HEK293 (cell line): Measurements from ENCODE around the gene GALNT9.

Experiments used
- CTCF ChIA-PET: fragments of 350-600 bp; formaldehyde crosslinking; extraction: SDS; loops from one replicate; lab custom pipeline; 2021; ENCODE audit warnings: antibody characterized with exemption; lab: Yijun Ruan, JAX
- POLR2A ChIA-PET: fragments of 300-600 bp; formaldehyde crosslinking; extraction: SDS; loops from one replicate; lab custom pipeline; 2020; ENCODE audit warnings: antibody characterized with exemption, inconsistent platforms; lab: Yijun Ruan, JAX
- H3K27ac ChIP-seq: fragments of 200-500 bp; sonication (Bioruptor generic); 2 replicates; pipeline ENCODE4 v1.5.1; 2014; ENCODE audit warnings: low read depth, low read length, control low read depth, inconsistent platforms; ENCODE audit errors: extremely low read depth
- H3K36me3 ChIP-seq, 2 experiments: fragments of 200-500 bp in 1 of 2; sonication (Bioruptor generic) in 1 of 2; 1 replicate in 1 of 2; 2 replicates in 1 of 2; pipeline ENCODE4 v1.5.1; 2014 to 2017; ENCODE audit warnings: inconsistent platforms in 2 of 2, low read length in 2 of 2; ENCODE audit not compliant: control insufficient read depth in 2 of 2, insufficient read depth in 1 of 2
- H3K4me1 ChIP-seq: fragments of 200-500 bp; sonication (Bioruptor generic); 2 replicates; pipeline ENCODE4 v1.5.1; 2014; ENCODE audit warnings: mild to moderate bottlenecking, low read length, inconsistent platforms; ENCODE audit not compliant: control insufficient read depth, insufficient read depth
- H3K4me3 ChIP-seq: 2 replicates; pipeline ENCODE4 v1.5.1; 2011; ENCODE audit warnings: low read depth, mild to moderate bottlenecking, control low read depth, low read length, moderate library complexity
- H3K9me3 ChIP-seq: fragments of 200-500 bp; sonication (Bioruptor generic); 2 replicates; pipeline ENCODE4 v1.5.1; 2014; ENCODE audit warnings: low read depth, low read length, inconsistent platforms; ENCODE audit not compliant: control insufficient read depth, insufficient read depth
- BCL11A ChIP-seq: fragments of 450-650 bp; formaldehyde crosslinking; IDR thresholded peaks from 2 replicates; pipeline ENCODE4 v1.5.1; 2016; ENCODE audit warnings: low read depth, missing biosample characterization, missing genetic modification characterization
- GFI1B ChIP-seq: fragments of 450-650 bp; formaldehyde crosslinking; IDR thresholded peaks from 2 replicates; pipeline ENCODE4 v1.5.1; 2016; ENCODE audit warnings: missing biosample characterization, missing genetic modification characterization
- GLIS2 ChIP-seq: fragments of 450-650 bp; formaldehyde crosslinking; IDR thresholded peaks from 2 replicates; pipeline ENCODE4 v1.5.1; 2016; ENCODE audit warnings: missing biosample characterization, missing genetic modification characterization
- HOXC10 ChIP-seq: sonication (generic); formaldehyde crosslinking; IDR thresholded peaks from 2 replicates; pipeline ENCODE4 v1.8.1; 2023; ENCODE audit warnings: mild to moderate bottlenecking, missing genetic modification reagents
- KLF16 ChIP-seq: fragments of 450-650 bp; formaldehyde crosslinking; IDR thresholded peaks from 2 replicates; pipeline ENCODE4 v1.5.1; 2017; ENCODE audit warnings: missing biosample characterization, missing genetic modification characterization
- MEIS1 ChIP-seq: sonication (generic); formaldehyde crosslinking; IDR thresholded peaks from 2 replicates; pipeline ENCODE4 v1.8.1; 2022; ENCODE audit warnings: missing genetic modification reagents, mild to moderate bottlenecking, borderline replicate concordance
- MYNN ChIP-seq: fragments of 450-650 bp; formaldehyde crosslinking; IDR thresholded peaks from 2 replicates; pipeline ENCODE4 v1.5.1; 2016; ENCODE audit warnings: missing biosample characterization, missing genetic modification characterization, borderline replicate concordance
- MZF1 ChIP-seq: fragments of 450-650 bp; formaldehyde crosslinking; IDR thresholded peaks from 2 replicates; pipeline ENCODE4 v1.5.1; 2017; ENCODE audit warnings: missing biosample characterization, missing genetic modification characterization, borderline replicate concordance
- SP2 ChIP-seq: fragments of 450-650 bp; formaldehyde crosslinking; IDR thresholded peaks from 2 replicates; pipeline ENCODE4 v1.5.1; 2016; ENCODE audit warnings: missing biosample characterization, missing genetic modification characterization
- TCF7L2 ChIP-seq: IDR thresholded peaks from 2 replicates; pipeline ENCODE4 v1.6.1; 2011; ENCODE audit warnings: low read depth, mild to moderate bottlenecking, inconsistent platforms, low read length, moderate library complexity, borderline replicate concordance
- TRIM28 ChIP-seq: IDR thresholded peaks from 2 replicates; pipeline ENCODE4 v1.6.1; 2011; ENCODE audit warnings: low read length, control low read depth, borderline replicate concordance
- YY2 ChIP-seq: fragments of 450-650 bp; formaldehyde crosslinking; IDR thresholded peaks from 2 replicates; pipeline ENCODE4 v1.5.1; 2016; ENCODE audit warnings: missing biosample characterization, missing genetic modification characterization
- ZBTB11 ChIP-seq: fragments of 450-650 bp; formaldehyde crosslinking; conservative IDR thresholded peaks from 2 replicates; pipeline ENCODE4 v1.5.1; 2016; ENCODE audit warnings: low read depth, missing biosample characterization, missing genetic modification characterization
- ZBTB20 ChIP-seq: fragments of 450-650 bp; formaldehyde crosslinking; IDR thresholded peaks from 2 replicates; pipeline ENCODE4 v1.5.1; 2016; ENCODE audit warnings: missing biosample characterization, missing genetic modification characterization
- ZFP3 ChIP-seq: fragments of 450-650 bp; formaldehyde crosslinking; IDR thresholded peaks from 2 replicates; pipeline ENCODE4 v1.5.1; 2016; ENCODE audit warnings: low read depth, missing biosample characterization, missing genetic modification characterization
- ZNF121 ChIP-seq: fragments of 450-650 bp; formaldehyde crosslinking; IDR thresholded peaks from 2 replicates; pipeline ENCODE4 v1.5.1; 2016; ENCODE audit warnings: missing biosample characterization, missing genetic modification characterization
- ZNF133 ChIP-seq: fragments of 450-650 bp; formaldehyde crosslinking; IDR thresholded peaks from 2 replicates; pipeline ENCODE4 v1.5.1; 2016; ENCODE audit warnings: missing biosample characterization, missing genetic modification characterization
- ZNF138 ChIP-seq: fragments of 450-650 bp; formaldehyde crosslinking; IDR thresholded peaks from 2 replicates; pipeline ENCODE4 v1.5.1; 2016; ENCODE audit warnings: missing biosample characterization, missing genetic modification characterization, borderline replicate concordance
- ZNF184 ChIP-seq: fragments of 450-650 bp; IDR thresholded peaks from 2 replicates; pipeline ENCODE4 v1.5.1; 2018; ENCODE audit warnings: missing biosample characterization, mild to moderate bottlenecking, missing genetic modification characterization
- ZNF19 ChIP-seq: fragments of 450-650 bp; formaldehyde crosslinking; IDR thresholded peaks from 2 replicates; pipeline ENCODE4; 2016; ENCODE audit warnings: missing biosample characterization, missing genetic modification characterization, low read depth
- ZNF202 ChIP-seq: fragments of 450-650 bp; formaldehyde crosslinking; IDR thresholded peaks from 2 replicates; pipeline ENCODE4 v1.5.1; 2016; ENCODE audit warnings: missing biosample characterization, missing genetic modification characterization, borderline replicate concordance
- ZNF404 ChIP-seq: fragments of 450-650 bp; formaldehyde crosslinking; IDR thresholded peaks from 2 replicates; pipeline ENCODE4 v1.5.1; 2017; ENCODE audit warnings: missing biosample characterization, missing genetic modification characterization
- ZNF473 ChIP-seq: fragments of 450-650 bp; formaldehyde crosslinking; IDR thresholded peaks from 2 replicates; pipeline ENCODE4 v1.5.1; 2017; ENCODE audit warnings: missing biosample characterization, missing genetic modification characterization
- ZNF510 ChIP-seq: fragments of 450-650 bp; formaldehyde crosslinking; IDR thresholded peaks from 2 replicates; pipeline ENCODE4 v1.5.1; 2018; ENCODE audit warnings: mild to moderate bottlenecking, missing genetic modification characterization, missing biosample characterization; ENCODE audit not compliant: insufficient replicate concordance
- ZNF521 ChIP-seq: fragments of 450-650 bp; formaldehyde crosslinking; IDR thresholded peaks from 2 replicates; pipeline ENCODE4 v1.5.1; 2017; ENCODE audit warnings: missing biosample characterization, mild to moderate bottlenecking, missing genetic modification characterization
- ZNF549 ChIP-seq: fragments of 450-650 bp; IDR thresholded peaks from 2 replicates; pipeline ENCODE4 v1.5.1; 2018; ENCODE audit warnings: missing biosample characterization, missing genetic modification characterization, mild to moderate bottlenecking, inconsistent platforms, moderate library complexity
- ZNF560 ChIP-seq: fragments of 450-650 bp; formaldehyde crosslinking; IDR thresholded peaks from 2 replicates; pipeline ENCODE4 v1.5.1; 2017; ENCODE audit warnings: missing biosample characterization, missing genetic modification characterization, borderline replicate concordance
- ZNF561 ChIP-seq: fragments of 450-650 bp; IDR thresholded peaks from 2 replicates; pipeline ENCODE4 v1.5.1; 2018; ENCODE audit warnings: missing biosample characterization, missing genetic modification characterization, borderline replicate concordance
- ZNF571 ChIP-seq: fragments of 450-650 bp; formaldehyde crosslinking; IDR thresholded peaks from 2 replicates; pipeline ENCODE4 v1.5.0; 2017; ENCODE audit warnings: missing biosample characterization, missing genetic modification characterization
- ZNF585B ChIP-seq: fragments of 450-650 bp; formaldehyde crosslinking; IDR thresholded peaks from 2 replicates; pipeline ENCODE4 v1.5.1; 2016; ENCODE audit warnings: missing biosample characterization, missing genetic modification characterization
- ZNF600 ChIP-seq: fragments of 450-650 bp; formaldehyde crosslinking; IDR thresholded peaks from 2 replicates; pipeline ENCODE4 v1.5.1; 2016; ENCODE audit warnings: missing biosample characterization, missing genetic modification characterization
- ZNF629 ChIP-seq: fragments of 450-650 bp; formaldehyde crosslinking; IDR thresholded peaks from 2 replicates; pipeline ENCODE4 v1.5.1; 2017; ENCODE audit warnings: missing biosample characterization, missing genetic modification characterization
- ZNF677 ChIP-seq: fragments of 450-650 bp; IDR thresholded peaks from 2 replicates; pipeline ENCODE4 v1.5.0; 2018; ENCODE audit warnings: missing biosample characterization, mild to moderate bottlenecking, missing genetic modification characterization, moderate library complexity
- ZNF707 ChIP-seq: fragments of 450-650 bp; formaldehyde crosslinking; IDR thresholded peaks from 2 replicates; pipeline ENCODE4 v1.5.1; 2016; ENCODE audit warnings: missing biosample characterization, missing genetic modification characterization
- ZNF777 ChIP-seq: fragments of 450-650 bp; formaldehyde crosslinking; IDR thresholded peaks from 2 replicates; pipeline ENCODE4 v1.5.1; 2017; ENCODE audit warnings: missing biosample characterization, missing genetic modification characterization, borderline replicate concordance
- ZNF792 ChIP-seq: fragments of 450-650 bp; formaldehyde crosslinking; IDR thresholded peaks from 2 replicates; pipeline ENCODE4 v1.5.1; 2016; ENCODE audit warnings: missing biosample characterization, missing genetic modification characterization
- ZSCAN16 ChIP-seq: fragments of 450-650 bp; formaldehyde crosslinking; IDR thresholded peaks from 2 replicates; pipeline ENCODE4 v1.5.1; 2016; ENCODE audit warnings: missing biosample characterization, missing genetic modification characterization
- ZSCAN30 ChIP-seq: fragments of 450-650 bp; IDR thresholded peaks from 2 replicates; pipeline ENCODE4 v1.5.1; 2018; ENCODE audit warnings: missing biosample characterization, mild to moderate bottlenecking, missing genetic modification characterization, moderate library complexity
- TF ChIP-seq, protein P1 (sequence below): fragments of 450-650 bp; formaldehyde crosslinking; IDR thresholded peaks from 2 replicates; pipeline ENCODE4 v1.5.1; 2016; ENCODE audit warnings: missing biosample characterization, missing genetic modification characterization

The GALNT9 gene

GRCh38 chr12:132286912-132287311 is 42.5 kb downstream of the GALNT9 start:
- Histone ChIP-seq H3K9me3 (no peaks in the 10 kb centered on the region), H3K27ac (no peak overlapping the region), H3K4me3 (no peak overlapping the region), H3K36me3 (no peaks in the 10 kb centered on the region), H3K4me1 (no peaks in the 10 kb centered on the region)
- ChIA-PET POLR2A (no interaction called here), CTCF (interaction anchor here (0.6 kb wide), 1 partner anchor 88 kb away, joined by 3 read pairs; no protein-coding TSS in a partner anchor)
- no peak for TF ChIP-seq TRIM28
- TF ChIP-seq ZNF404 (tag by site-specific recombination), result no peak
- TF ChIP-seq ZNF138 (tag by site-specific recombination), result no peak
- TF ChIP-seq ZNF585B (tag by site-specific recombination), result no peak
- TF ChIP-seq ZNF202, result no peak
- TF ChIP-seq ZNF19 (tag by site-specific recombination), result no peak
- TF ChIP-seq, protein P1, sequence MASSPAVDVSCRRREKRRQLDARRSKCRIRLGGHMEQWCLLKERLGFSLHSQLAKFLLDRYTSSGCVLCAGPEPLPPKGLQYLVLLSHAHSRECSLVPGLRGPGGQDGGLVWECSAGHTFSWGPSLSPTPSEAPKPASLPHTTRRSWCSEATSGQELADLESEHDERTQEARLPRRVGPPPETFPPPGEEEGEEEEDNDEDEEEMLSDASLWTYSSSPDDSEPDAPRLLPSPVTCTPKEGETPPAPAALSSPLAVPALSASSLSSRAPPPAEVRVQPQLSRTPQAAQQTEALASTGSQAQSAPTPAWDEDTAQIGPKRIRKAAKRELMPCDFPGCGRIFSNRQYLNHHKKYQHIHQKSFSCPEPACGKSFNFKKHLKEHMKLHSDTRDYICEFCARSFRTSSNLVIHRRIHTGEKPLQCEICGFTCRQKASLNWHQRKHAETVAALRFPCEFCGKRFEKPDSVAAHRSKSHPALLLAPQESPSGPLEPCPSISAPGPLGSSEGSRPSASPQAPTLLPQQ (tag by site-specific recombination), result no peak
- peak; percentile 70 for TF ChIP-seq GLIS2 (tag by site-specific recombination)
- no peak for TF ChIP-seq MEIS1 (CRISPR knock-in tag)
- peak; percentile 74 for TF ChIP-seq ZNF629 (tag by site-specific recombination)
- TF ChIP-seq ZSCAN30 (tag by site-specific recombination), result no peak
- TF ChIP-seq ZBTB20 (tag by site-specific recombination), result no peak
- TF ChIP-seq MZF1 (tag by site-specific recombination), result no peak
- TF ChIP-seq ZNF571 (tag by site-specific recombination), result no peak
- no peak for TF ChIP-seq ZNF473 (tag by site-specific recombination)
- no peak for TF ChIP-seq ZNF184
- TF ChIP-seq ZNF549, result no peak
- no peak for TF ChIP-seq SP2
- TF ChIP-seq ZNF707 (tag by site-specific recombination), result no peak
- no peak for TF ChIP-seq TCF7L2
- no peak for TF ChIP-seq ZNF677 (tag by site-specific recombination)
- no peak for TF ChIP-seq ZNF777 (tag by site-specific recombination)
- no peak for TF ChIP-seq GFI1B
- TF ChIP-seq ZNF133, result no peak
- TF ChIP-seq BCL11A (tag by site-specific recombination), result peak; percentile 76
- TF ChIP-seq ZNF510 (tag by site-specific recombination), result no peak
- no peak for TF ChIP-seq HOXC10 (CRISPR knock-in tag)
- no peak for TF ChIP-seq ZSCAN16 (tag by site-specific recombination)
- TF ChIP-seq ZNF121, result no peak
- no peak for TF ChIP-seq KLF16 (tag by site-specific recombination)
- no peak for TF ChIP-seq ZNF561 (tag by site-specific recombination)
- no peak for TF ChIP-seq YY2 (tag by site-specific recombination)
- TF ChIP-seq ZFP3 (tag by site-specific recombination), result no peak
- TF ChIP-seq ZNF560, result no peak
- TF ChIP-seq ZNF600 (tag by site-specific recombination), result no peak
- TF ChIP-seq ZBTB11 (tag by site-specific recombination), result no peak
- TF ChIP-seq ZNF792, result no peak
- no peak for TF ChIP-seq ZNF521 (tag by site-specific recombination)
- no peak for TF ChIP-seq MYNN (tag by site-specific recombination)
